HFFc6 (cell line): ENCODE measurements around the gene WFDC5. TPM values are rescaled to one million over a fixed set of nuclear protein-coding genes. Genes with fewer than 3 reads are reported as not detected.

Experiments used
- DNase-seq: peaks from one replicate; pipeline ENCODE4 v3.0.0-alpha.2; 2018
- H3K27ac Mint-ChIP-seq: 2 replicates; pipeline ENCODE4 v1.8.0; 2020; ENCODE audit warnings: mild to moderate bottlenecking, mixed read lengths
- H3K27me3 Mint-ChIP-seq: 2 replicates; pipeline ENCODE4 v1.8.0; 2021; ENCODE audit warnings: mild to moderate bottlenecking, moderate library complexity, mixed read lengths; ENCODE audit not compliant: insufficient read depth
- H3K36me3 Mint-ChIP-seq: 2 replicates; pipeline ENCODE4 v1.8.0; 2021; ENCODE audit warnings: low read depth, mixed read lengths
- H3K4me1 Mint-ChIP-seq: 2 replicates; pipeline ENCODE4 v1.8.0; 2020; ENCODE audit warnings: low read depth, mixed read lengths
- H3K4me3 Mint-ChIP-seq: 2 replicates; pipeline ENCODE4 v1.8.0; 2020; ENCODE audit warnings: mild to moderate bottlenecking, moderate library complexity, mixed read lengths
- H3K9me3 Mint-ChIP-seq: 2 replicates; pipeline ENCODE4 v1.8.0; 2020; ENCODE audit warnings: mild to moderate bottlenecking, mixed read lengths
- CTCF ChIP-seq: fragments of 200-600 bp; sonication (generic); IDR thresholded peaks from 2 replicates; pipeline ENCODE4 v1.5.0; 2021; ENCODE audit warnings: antibody characterized with exemption, mild to moderate bottlenecking
- total RNA-seq, 6 experiments: library from RNA; stranded (reverse); fragmentation: NEBNext Ultra II Directional; extraction: Animal tissue kit (Norgen Biotek cat#: 25700); gene quantifications; 2 replicates in 1 of 6; 3 replicates in 5 of 6; pipeline ENCODE4 v1.2.3, GENCODE V29; 2021

WFDC5 gene
- total RNA-seq, 6 experiments from 2014 or later, result not detected

GRCh38 chr20:45100563-45101245 is 14.3 kb downstream of the WFDC5 start, which contains the start of gene KCNS1:
TSS of gene KCNS1 (minus strand) at chr20:45101127. CDS start at chr20:45099236, 1,891 bp downstream.
- Mint-ChIP-seq H3K27ac (peak within 1 kb of the TSS; percentile 24; the same call in 1 of the 2 replicates), H3K4me1 (peaks cover 23% of the 10 kb centered on the region), H3K4me3 (peak within 1 kb of the TSS; percentile 79), H3K9me3 (no peaks in the 10 kb centered on the region), H3K36me3 (no peaks in the 10 kb centered on the region; the same call in 1 of the 2 replicates), H3K27me3 (peaks cover 6% of the 10 kb centered on the region)
- TF ChIP-seq CTCF, result 0 out of 2 replicates have a peak, but pooled peaks have one; percentile 18
- no peak for DNase-seq

- no peak for DNase-seq
- no peak for TF ChIP-seq CTCF
- Mint-ChIP-seq H3K27me3 (peaks cover 8% of the 10 kb centered on the region), H3K27ac (no peak overlapping the region), H3K4me3 (no peak overlapping the region), H3K9me3 (no peaks in the 10 kb centered on the region), H3K36me3 (no peaks in the 10 kb centered on the region; the same call in 1 of the 2 replicates), H3K4me1 (peaks cover 33% of the 10 kb centered on the region)
Observed at GRCh38 chr20:45098103-45098773, 16.7 kb downstream of the WFDC5 start.

GRCh38 chr20:45097485-45098102 is 17.4 kb downstream of the WFDC5 start:
- H3K9me3 Mint-ChIP-seq, result no peaks in the 10 kb centered on the region
- H3K4me1 Mint-ChIP-seq, result peaks cover 38% of the 10 kb centered on the region
- DNase-seq, result no peak
- H3K36me3 Mint-ChIP-seq, result no peaks in the 10 kb centered on the region; the same call in 1 of the 2 replicates
- no peak overlapping the region for H3K27ac Mint-ChIP-seq
- peak; percentile 42; the same call in 1 of the 2 replicates for TF ChIP-seq CTCF
- H3K27me3 Mint-ChIP-seq, result peaks cover 8% of the 10 kb centered on the region
- no peak overlapping the region for H3K4me3 Mint-ChIP-seq

GRCh38 chr20:45096781-45097180 is 18.2 kb downstream of the WFDC5 start:
- DNase-seq, result no peak
- Mint-ChIP-seq H3K27ac (no peak overlapping the region), H3K9me3 (no peaks in the 10 kb centered on the region), H3K36me3 (no peaks in the 10 kb centered on the region; the same call in 1 of the 2 replicates), H3K4me3 (no peak overlapping the region), H3K4me1 (peaks cover 38% of the 10 kb centered on the region), H3K27me3 (peaks cover 8% of the 10 kb centered on the region)
- TF ChIP-seq CTCF, result no peak

GRCh38 chr20:45095805-45096238 is 19.2 kb downstream of the WFDC5 start:
- Mint-ChIP-seq H3K9me3 (no peaks in the 10 kb centered on the region), H3K4me3 (no peak overlapping the region), H3K36me3 (peaks cover 9% of the 10 kb centered on the region), H3K27me3 (peaks cover 6% of the 10 kb centered on the region), H3K27ac (no peak overlapping the region), H3K4me1 (peaks cover 41% of the 10 kb centered on the region)
- TF ChIP-seq CTCF, result peak; percentile 89
- DNase-seq, result peak; percentile 54
